ENCODE measurements around the gene SH2D4B.

DNA sequence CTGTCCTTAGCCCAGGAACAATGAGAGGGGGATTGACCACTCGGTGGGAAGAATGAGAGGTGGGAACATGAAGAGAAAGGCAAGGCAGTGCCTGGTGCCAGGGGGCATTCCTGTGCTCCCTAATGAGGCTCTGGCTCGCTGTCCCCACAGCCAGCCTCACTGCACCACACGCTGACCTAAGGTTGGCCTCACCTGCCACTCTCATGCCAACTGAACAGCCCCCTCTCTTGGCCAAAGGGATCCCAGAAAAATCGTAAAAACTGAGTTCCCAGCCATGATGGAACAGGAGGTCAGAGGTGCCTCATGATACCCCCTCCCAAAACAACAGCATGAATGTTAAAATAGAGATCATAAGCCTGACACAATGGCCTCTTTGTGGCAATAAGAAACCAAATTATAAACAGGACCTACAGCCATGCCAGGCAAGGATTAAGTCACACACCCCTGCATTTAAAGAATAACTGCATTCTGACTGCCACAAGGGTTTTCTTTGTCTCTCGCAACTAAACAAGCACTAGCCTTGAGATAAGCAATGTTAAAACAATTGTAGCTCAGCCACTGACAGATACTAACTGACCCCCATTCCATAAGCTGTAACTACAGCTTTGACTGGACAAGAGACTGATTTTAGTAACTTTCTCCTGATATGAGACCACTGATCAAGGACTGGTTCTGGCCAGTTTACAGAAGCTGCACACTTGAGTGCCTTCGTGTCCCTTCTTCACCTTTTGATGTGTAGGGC lies 149.2 kb downstream of the SH2D4B start:
- TF ChIP-seq, protein P1, sequence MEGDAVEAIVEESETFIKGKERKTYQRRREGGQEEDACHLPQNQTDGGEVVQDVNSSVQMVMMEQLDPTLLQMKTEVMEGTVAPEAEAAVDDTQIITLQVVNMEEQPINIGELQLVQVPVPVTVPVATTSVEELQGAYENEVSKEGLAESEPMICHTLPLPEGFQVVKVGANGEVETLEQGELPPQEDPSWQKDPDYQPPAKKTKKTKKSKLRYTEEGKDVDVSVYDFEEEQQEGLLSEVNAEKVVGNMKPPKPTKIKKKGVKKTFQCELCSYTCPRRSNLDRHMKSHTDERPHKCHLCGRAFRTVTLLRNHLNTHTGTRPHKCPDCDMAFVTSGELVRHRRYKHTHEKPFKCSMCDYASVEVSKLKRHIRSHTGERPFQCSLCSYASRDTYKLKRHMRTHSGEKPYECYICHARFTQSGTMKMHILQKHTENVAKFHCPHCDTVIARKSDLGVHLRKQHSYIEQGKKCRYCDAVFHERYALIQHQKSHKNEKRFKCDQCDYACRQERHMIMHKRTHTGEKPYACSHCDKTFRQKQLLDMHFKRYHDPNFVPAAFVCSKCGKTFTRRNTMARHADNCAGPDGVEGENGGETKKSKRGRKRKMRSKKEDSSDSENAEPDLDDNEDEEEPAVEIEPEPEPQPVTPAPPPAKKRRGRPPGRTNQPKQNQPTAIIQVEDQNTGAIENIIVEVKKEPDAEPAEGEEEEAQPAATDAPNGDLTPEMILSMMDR (IDR thresholded peaks at IDR 0.05; ENCODE audit: low read length), result no peak
- TF ChIP-seq EZH2 (IDR thresholded peaks at IDR 0.05; ENCODE audit: borderline replicate concordance, low read length), result no peak

All from OCI-LY1 (cell line).